Ecto neural progenitor cell (in vitro differentiated cells): ENCODE results near the gene DTX3.
"Not testable (repeated sequence)": the region's sequence is repeated elsewhere in the genome, so short reads cannot be mapped to it uniquely, and the experiment has no call there.

Experiments
- DNase-seq: peaks from one replicate; pipeline ENCODE4 v3.0.0-alpha.2; 2018; ENCODE audit warnings: low spot score

DTX3 gene

DNA sequence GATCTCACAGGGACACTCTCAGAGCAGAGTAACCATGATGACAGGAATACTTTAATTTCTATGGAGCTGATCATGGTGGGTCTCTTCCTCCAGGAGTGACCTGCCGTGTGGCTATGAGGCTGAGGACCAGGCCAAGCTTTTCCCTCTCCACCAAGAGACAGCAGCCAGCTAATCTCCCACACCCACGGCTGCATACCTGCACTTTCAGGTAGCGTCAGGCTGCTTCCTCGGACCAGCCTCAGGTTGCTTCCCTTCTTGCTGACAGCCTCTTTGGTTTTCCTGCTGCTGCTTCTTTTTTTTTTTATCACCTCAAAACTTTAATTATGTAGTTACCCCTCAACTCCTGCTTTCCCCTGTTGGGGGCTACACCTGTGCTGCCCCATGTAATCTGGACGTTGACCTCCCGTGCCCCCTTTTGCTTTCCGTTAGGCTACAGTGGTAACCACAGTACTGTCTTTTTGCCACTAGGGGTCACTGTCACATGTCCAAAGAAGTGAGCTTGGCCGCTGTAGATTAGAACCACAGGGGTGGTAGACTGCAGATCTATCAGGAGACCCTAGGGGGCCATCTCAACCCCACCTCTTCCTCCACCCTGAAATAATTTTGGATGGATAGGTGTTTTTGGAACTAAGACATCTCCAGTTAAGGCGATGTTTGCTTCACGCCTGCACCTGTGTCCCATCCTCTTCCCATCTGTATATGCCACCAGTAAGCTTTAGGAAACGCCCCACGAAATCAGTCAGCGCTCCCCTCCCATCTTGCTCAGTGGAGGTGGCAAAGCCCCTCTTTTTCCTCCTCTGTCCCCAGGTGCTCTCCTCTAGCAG is 21.4 kb upstream of the DTX3 start:
- peak; percentile 83 for DNase-seq

DNA sequence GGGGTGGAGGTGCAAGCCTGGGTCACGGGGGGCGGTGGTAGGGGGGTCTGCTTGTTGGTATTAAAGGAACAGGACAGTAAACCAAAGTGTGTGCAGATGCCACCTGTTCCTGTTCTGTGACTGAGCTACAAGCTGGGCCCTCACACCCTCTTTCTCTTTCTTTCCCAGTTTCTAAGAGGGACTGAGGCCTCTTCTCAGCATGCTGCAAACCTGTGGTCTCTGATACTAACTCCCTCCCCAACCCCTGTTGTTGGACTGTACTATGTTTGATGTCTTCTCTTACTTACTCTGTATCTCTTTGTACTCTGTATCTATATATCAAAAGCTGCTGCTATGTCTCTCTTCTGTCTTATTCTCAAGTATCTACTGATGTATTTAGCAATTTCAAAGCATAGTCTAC is 20.6 kb upstream of the DTX3 start:
- DNase-seq = no peak

DNA sequence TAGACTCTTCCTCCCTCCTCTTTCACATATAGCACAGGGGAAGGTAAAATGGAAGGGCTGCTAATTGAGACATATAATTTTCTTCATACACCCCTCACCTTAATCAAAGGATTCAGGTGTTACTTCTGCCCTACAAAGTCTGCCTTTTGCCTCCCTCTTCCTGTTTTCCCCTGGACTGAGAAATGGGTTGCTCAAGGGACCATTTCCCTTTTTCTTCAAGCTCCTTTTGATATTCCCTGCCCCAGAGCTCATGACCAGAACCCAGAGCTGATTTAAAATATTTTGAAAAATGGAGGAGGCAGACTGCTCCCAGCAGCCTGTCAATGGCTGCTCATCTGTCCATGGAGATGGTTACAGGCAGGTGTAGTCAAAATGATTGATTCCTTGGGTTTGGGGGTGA is 19.9 kb upstream of the DTX3 start:
- no peak for DNase-seq

DNA sequence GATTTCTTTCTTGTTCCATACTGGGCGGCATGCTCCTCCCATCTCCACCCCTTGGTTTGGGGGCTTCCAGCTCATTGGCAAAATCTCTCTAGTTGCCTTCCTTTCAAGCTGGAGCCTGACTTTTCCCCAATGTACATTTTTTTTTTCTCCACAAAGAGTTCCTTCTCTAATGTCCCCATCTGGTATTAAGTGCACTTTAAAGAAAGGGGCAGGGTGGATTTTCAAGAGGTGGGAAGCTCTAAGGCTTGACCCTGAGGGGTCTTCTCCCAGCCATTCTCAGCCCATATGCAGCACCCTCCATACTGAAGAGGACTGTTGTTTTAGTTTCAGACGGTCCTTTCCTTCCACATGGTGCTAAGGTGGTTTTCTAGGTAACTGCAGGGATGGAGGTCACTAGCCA is 19.5 kb upstream of the DTX3 start:
- no peak for DNase-seq

DNA sequence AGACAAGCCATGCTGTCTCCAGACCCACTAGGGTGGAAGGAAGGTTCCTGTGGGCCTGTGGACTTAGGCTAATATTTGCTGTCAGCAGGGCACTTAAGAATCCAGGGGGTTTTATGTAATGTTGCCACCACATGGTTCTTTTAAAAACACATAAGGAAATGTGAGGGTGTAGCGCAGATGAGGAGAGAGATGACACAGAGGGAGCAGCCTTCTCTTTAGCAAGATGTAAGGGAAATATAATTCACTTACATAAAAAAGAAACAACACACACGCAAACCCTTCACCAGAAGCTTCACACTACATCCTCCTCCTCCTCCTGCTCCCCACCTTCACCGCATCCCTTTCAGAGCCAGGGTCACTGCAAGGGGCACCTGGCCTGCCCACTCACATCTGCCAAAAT is 18.5 kb upstream of the DTX3 start:
- no peak for DNase-seq

DNA sequence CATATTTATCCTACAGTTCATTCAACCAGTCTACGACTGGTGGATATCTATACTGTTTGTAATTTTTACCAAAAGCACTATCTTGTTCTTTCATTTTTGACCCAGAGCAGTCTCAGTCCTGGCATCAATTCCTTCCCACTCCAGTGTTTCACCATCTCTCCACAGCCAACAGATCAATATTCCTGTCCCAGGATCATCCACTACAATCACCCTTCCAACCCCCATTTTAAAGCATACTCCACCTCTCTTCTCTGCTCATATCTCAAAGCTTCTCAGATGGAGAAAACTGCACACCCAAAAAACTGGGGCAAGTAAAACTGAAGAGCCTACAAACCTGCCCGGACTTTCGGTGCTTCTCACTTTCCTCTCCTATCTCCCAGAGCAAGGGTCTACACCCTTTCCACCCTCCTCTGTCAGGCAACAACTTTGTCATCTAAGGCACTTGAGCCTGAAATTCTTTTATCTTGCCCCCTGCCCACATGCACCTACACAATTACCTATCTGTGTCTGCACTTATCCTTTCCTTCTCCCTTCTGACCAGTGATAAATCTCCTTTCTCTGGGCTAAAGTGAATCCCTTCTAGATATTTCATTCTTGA is 17.7 kb upstream of the DTX3 start:
- DNase-seq = no peak

DNA sequence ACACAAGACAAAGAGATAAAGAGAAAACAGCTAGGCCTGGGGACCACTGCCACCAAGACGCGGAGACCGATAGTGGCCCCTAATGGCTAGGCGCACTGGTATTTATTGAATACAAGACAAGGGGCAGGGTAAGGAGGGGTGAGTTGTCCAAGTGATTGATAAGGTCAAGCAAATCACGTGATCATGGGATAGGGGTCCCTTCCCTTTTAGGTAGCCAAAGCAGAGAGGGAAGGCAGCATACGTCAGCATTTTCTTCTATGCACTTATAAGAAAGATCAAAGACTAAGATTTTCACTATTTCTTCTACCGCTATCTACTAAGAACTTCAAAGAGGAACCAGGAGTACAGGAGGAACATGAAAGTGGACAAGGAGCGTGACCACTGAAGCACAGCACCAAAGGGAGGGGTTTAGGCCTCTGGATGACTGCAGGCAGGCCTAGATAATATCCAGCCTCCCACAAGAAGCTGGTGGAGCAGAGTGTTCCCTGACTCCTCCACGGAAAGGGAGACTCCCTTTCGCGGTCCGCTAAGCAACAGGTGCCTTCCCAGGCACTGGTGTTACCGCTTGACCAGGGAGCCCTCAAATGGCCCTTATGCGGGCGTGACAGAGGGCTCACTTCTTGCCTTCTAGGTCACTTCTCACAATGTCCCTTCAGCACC is 15.5 kb upstream of the DTX3 start:
- DNase-seq = not testable (repeated sequence)

DNA sequence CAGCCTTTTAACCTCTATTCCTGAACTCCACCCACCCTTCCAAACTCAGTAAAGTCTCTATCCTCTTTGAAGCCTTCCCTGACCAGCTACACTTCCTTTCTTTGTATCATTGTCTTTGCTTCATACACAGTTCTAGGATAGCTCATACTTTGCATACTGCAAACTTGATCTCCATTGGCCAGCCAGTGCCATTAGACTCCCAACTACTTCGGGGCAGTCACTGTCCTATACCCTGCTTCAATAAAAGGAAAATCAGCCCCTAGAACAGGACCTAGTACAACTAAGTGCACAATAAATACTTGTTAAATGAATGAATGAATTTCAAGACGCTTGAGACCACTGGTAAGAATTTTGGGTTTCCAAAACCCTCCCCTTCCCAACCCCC is 14.2 kb upstream of the DTX3 start:
- DNase-seq = no peak

DNA sequence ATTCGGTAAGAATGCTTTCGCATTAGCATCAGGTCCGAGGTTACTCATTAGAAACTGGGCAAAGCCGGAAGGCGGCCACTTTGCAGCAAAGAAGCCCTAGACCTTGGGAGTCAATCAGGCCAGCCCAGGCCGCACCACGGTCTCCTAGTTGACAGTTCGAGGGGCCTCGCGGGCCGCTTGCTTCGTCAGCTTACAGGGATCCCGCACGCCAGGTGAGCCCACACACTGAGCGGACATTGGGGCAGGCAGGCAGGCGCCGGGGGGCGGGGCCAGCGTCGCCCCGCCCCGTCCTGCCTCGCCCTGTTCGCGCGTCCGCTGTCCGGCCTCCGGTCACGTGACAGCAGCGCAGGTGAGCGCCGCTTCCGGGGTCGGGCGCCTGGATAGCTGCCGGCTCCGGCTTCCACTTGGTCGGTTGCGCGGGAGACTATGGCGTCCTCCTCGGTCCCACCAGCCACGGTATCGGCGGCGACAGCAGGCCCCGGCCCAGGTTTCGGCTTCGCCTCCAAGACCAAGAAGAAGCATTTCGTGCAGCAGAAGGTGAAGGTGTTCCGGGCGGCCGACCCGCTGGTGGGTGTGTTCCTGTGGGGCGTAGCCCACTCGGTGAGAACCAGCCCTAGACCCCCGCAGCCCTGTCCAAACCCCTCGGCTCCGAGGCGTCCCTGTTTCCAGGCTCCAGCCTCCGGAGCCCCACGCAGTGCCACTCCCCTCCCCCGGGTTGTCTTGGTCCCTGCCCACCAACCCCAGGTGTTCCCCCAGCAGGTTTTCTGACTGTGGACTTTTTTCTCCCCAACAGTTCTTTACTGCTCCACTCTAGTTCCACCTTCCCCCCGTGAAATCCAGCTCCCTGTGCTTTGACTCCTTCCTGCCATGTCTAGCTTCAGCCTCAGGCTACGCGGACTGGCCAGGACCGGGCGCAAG is 13.5 kb upstream of the DTX3 start, which contains the start of gene PIP4K2C:
TSS of gene PIP4K2C (plus strand) at position 329 of the 918 bp plus-strand sequence. CDS start at position 427, 98 bp downstream.
- DNase-seq = peak; percentile 93

DNA sequence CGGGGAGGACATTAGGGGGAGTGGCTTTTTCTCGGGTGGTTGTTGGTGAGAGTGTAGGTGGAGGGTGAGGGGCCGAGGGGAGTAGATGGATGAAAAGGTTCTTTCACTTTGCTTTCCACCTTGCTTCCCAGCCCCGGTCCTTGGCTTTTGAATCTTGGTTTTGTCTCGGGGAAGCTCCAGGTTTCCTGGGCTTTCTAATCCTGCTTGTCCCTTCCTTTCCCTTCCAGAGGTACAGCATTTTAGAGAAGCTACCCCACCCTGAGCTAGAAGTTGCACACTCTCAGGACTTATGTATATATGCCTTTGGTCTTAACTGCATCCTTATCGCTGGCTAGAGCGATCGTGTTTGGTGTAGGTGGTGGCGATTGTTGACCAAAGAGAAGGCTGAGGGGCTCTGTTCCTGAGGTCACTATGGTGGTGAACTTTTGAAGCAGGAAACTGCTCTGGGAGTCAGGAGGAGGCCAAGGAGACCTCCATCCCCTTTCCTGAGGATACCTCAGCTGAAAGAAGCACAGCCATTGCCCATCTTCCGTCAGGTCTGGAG is 12.8 kb upstream of the DTX3 start:
- no peak for DNase-seq

DNA sequence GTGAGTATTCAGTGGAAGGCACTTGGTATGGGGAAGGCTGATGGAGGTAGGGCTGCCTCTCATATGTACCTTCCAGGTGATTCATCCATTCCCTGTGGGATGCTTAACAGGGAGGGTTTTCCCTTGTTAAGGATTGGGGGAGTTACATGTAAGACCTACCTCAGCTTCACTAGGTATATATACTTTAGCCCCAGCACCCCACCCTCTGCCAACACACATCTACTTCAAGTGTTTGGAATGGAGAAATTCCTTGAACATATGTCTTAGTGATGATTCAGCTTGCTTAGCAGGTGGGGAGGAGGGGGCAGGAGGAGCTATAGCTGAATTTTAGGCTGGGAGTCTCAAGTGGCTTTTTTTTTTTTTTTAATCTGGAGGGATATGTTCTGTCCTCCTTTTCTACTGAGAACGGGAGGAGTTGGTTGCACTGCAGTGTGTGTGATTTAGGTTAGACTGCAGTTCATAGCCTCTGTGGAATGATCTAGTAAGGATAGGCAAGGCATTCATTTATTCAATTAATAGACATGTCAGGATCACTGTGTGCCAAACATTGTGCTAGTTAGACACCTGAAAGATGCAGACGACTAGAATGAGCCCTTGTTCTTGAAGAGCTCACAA is 12.0 kb upstream of the DTX3 start:
- no peak for DNase-seq

DNA sequence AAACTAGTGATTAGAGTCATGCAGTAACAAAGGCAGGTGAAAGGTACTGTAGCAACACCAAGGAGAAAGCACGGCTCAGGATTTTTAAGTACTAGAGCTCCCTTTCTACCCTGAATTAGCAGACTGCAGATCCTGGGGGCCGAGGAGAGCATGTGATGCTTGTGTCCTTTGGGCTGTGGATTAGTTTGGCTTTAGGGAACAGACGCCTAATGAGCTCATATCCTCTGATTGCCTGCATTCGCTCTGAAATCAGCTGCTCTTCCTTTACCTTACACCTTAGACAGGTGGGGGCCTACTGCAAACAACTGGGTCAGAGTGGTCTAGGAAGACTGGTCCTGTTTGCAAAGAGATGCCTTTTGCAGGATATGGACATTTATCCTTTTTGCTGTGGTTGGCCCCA is 11.4 kb upstream of the DTX3 start:
- no peak for DNase-seq

DNA sequence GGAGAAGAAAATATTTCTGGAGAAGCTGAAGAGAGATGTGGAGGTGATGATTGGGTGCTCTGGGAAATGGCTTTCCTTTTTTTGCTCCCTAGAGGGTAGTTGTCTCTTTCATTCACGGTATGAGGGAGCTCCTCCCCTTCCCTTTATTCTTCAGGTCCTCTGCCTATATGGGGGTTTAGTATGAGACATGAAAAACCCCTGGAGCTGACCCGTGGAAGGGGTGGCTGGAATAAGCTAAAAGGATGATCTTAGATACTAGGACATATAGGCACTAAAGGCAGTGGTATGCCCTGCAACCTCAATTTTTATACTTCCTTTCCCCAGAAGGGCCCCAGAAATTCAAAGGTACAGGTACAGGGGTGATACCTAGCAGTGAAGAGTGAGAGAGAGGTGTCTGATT is 4.2 kb upstream of the DTX3 start:
- DNase-seq = no peak

DNA sequence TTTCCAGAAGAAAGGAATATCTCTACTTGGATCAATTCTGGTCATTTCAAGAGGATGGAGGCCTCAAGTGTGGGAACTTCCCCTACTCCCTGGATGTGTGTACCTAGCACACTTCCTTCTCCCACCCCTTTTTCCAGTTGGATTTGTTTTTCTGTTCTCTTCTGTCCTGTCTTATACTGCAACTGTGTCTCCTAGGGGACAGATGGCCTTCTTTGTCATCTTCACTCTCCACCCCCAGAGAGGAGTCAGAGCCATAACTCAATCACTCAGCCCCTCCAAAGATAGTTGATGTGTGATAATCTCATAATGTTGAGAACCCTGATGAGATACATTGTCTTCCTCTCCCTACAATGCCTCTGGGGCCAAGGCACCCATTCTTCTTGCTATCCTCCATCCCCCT is 2.1 kb upstream of the DTX3 start:
- no peak for DNase-seq

DNA sequence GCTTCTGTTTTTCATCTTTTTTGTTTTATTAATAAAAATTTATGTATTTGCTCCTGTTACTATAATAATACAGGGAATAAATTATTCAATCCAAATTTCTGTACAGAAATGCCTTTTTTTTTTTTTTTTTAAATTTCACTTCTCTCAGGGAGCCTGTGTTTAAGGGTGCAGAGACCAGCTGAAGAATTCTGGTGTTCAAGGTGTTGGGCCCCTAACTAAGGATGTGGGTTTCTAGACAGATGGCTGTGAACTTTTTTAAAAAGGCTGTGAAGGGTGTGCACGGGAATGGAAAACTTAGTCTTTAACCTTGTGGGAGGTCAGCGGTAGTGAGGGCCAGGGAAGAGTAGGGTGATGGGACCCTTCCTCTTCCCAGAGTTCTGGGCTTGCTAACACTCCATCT is 1.3 kb upstream of the DTX3 start:
- DNase-seq = no peak

DNA sequence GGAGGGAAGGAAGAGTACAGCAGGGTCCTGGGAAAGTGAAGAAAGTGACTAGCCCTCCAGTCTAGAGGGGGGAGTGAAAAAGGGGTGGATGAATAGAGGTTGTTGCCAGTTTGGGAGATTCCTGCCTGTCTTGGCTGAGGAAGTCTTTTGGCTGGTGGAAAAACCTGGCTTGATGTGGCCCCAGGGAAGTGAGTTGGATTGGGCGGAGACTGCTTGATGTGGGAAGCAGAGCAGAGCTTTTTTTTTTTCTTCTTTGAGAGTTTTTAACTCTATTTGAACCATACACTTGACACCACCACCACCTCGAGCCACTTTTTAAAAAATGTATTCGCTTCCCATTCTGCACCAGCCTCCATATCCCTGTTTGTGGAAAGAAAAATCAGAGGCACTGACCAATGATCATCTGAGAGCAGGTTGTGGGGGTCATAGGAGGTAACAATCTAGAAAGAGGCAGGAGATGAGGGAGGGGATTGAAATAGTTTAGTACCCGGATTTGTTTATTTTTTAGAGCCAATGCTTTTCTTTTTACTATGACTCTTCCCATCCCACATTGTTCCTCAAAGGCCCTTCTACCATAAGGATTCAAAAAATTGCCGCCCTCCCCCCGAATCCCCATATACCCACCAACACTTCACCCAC is 690 bp upstream of the DTX3 start:
- no peak for DNase-seq

DNA sequence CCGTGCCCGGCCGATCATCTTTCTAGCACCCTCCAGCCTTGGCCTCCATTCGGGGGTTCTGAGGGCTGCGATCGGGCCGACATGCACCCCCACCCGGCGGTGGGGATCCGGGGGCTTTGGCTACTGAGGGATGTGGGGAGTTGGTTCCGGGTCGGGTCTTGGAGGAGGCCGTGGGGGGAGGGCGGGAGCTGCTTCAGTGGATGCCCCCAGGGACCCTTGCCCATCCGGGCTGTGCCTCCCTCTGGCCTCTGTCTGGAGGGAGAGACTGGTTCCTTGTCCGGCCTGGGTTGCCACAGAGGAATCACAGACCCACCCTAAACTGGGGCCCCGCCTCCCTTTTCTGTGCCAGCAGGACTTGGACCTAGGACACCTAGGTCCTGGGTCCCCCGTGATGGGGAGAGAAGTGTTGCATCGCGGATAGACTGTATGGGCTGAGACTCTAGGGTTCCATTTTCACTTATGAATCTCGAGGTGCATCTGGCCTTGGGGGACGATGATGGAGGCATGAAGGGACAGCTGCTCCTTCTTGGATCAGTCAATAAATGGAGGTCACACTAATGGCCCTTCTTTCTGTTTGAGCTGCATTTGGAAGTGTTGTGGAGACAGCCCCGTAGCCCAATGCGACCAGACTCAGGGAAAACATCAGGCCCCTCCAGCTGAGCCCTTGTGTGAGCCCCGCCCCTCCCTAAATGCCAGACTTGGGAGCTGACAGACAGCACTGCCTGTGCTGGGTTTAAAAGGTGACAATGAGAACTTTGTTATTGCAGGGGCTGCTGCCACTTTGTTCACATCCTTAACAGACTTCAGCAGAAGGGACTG is 577 bp downstream of the DTX3 start:
- no peak for DNase-seq

DNA sequence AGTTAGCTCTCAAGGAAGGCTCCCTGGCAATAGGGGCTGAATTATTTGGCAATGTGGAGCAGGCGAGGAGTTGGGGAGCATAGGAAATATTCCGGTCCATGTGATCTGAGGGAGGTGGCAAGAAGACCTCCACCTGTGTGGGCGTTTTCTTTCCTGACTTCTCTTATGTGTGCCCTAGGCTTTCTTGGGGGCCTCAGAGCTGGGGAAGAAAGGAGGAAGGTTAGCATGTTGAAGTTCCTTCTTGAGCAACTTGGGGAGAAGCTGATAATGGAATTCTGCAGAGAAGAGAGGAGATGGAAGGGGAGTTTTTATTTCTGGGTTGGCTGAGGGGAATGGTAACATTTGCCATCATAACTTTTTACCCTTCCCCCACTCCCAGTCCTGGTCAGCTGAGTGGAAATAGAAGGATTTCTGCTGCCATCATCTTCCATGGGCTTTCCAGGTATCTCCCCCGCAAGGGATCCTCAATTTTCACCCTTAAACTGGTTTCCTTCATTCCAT is 1.2 kb downstream of the DTX3 start:
- no peak for DNase-seq

DNA sequence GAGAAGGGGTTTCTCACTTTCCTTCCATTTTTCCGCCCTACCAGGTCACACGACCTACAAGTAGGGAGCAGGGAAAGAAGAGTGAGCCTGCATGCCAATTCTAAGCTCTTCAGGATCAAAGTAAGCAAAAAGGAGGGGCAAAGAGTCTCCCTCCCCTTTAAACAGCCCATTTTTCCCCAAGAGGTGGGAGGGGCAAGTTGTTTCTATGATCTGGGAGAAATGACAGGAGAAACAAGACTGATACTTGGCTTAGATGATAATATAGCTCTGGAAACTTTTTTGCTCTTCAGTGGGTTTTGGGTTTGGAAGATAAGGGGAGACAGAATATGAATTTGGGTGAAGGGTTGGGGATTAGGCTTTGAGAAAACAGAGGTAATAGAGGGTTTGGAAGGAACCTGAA is 1.8 kb downstream of the DTX3 start:
- no peak for DNase-seq

DNA sequence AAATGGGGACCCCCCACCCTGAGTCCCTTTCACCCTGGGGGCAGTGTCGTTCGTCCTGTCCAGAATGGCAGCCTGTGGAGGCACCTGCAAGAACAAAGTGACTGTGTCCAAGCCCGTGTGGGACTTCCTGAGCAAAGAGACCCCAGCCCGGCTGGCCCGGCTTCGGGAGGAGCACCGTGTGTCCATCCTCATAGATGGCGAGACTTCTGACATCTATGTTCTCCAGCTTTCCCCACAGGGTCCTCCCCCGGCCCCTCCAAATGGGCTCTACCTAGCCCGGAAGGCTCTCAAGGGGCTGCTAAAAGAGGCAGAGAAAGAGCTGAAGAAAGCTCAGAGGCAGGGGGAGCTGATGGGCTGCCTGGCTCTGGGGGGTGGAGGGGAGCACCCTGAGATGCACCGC is 2.2 kb downstream of the DTX3 start:
- no peak for DNase-seq
